HL-60/S4 treated with retinoic acid at 250 ng/mL for 4 days and 3 days (cell line): ENCODE results near the gene LYPD6B.

Source experiments
- in situ Hi-C: fragments of 300-500 bp; cut with MboI; formaldehyde crosslinking; loops from 2 replicates; pipeline ENCODE4 v1.7.0; 2022; ENCODE audit warnings: low sequenced_read_pairs

The LYPD6B gene

GRCh38 chr2:149148194-149149006, 109.9 kb downstream of the LYPD6B start:
- in situ Hi-C loops = no loop called here

- in situ Hi-C loops = no loop called here
These were observed 110.5 kb downstream of the LYPD6B start for GRCh38 chr2:149149007-149149297.

- in situ Hi-C loops = no loop called here
These were observed 114.0 kb downstream of the LYPD6B start for GRCh38 chr2:149152469-149152953.

GRCh38 chr2:149155196-149155969, 116.9 kb downstream of the LYPD6B start:
- in situ Hi-C loops = no loop called here

- in situ Hi-C loops = no loop called here
These were observed 117.5 kb downstream of the LYPD6B start for GRCh38 chr2:149155988-149156387.

GRCh38 chr2:149156971-149157740, 118.7 kb downstream of the LYPD6B start:
- in situ Hi-C loops = no loop called here

- in situ Hi-C loops = no loop called here
These were observed 120.5 kb downstream of the LYPD6B start for GRCh38 chr2:149158957-149159356.

GRCh38 chr2:149160195-149160594, 121.7 kb downstream of the LYPD6B start:
- in situ Hi-C loops = no loop called here

- in situ Hi-C loops = no loop called here
These were observed 122.3 kb downstream of the LYPD6B start for GRCh38 chr2:149160701-149161217.

- in situ Hi-C loops = no loop called here
These were observed 123.2 kb downstream of the LYPD6B start for GRCh38 chr2:149161481-149162225.

- in situ Hi-C loops = no loop called here
These were observed 125.8 kb downstream of the LYPD6B start for GRCh38 chr2:149164296-149164695.

- in situ Hi-C loops = no loop called here
These were observed 126.3 kb downstream of the LYPD6B start for GRCh38 chr2:149164827-149165226.

- in situ Hi-C loops = no loop called here
These were observed 128.7 kb downstream of the LYPD6B start for GRCh38 chr2:149167001-149167780.

GRCh38 chr2:149167941-149168340, 129.4 kb downstream of the LYPD6B start:
- in situ Hi-C loops = no loop called here

- in situ Hi-C loops = no loop called here
These were observed 131.2 kb downstream of the LYPD6B start for GRCh38 chr2:149169656-149170055.

- in situ Hi-C loops = no loop called here
These were observed 131.7 kb downstream of the LYPD6B start for GRCh38 chr2:149170156-149170555.

GRCh38 chr2:149170911-149171310, 132.4 kb downstream of the LYPD6B start:
- in situ Hi-C loops = no loop called here

GRCh38 chr2:149173220-149173619, 134.7 kb downstream of the LYPD6B start:
- in situ Hi-C loops = no loop called here

- in situ Hi-C loops = no loop called here
These were observed 137.5 kb downstream of the LYPD6B start for GRCh38 chr2:149175956-149176355.

GRCh38 chr2:149178612-149179011, 140.1 kb downstream of the LYPD6B start:
- in situ Hi-C loops = no loop called here
